ENCODE measurements around the gene RNF32. TPM values are rescaled to one million over a fixed set of nuclear protein-coding genes. Genes with fewer than 3 reads are reported as not detected.

RNF32 gene
- total RNA-seq, 1 experiment from 2014 or later = 1.6 TPM

GRCh38 chr7:156676263-156676662 lies 35.7 kb downstream of the RNF32 start:
- TF ChIP-seq CTCF (IDR thresholded peaks at IDR 0.05; ENCODE audit: unreplicated experiment) = no peak
- DNase-seq = no peak
- intact Hi-C loops (cut with micrococcal nuclease; ENCODE audit: unreplicated experiment) = no loop called here
- H3K9me3 Mint-ChIP-seq (ENCODE audit: low read depth, unreplicated experiment) = no peaks in the 10 kb centered on the region
- no TSS peak for BruUV-seq (replicated peaks)
- no peak overlapping the region for H3K27ac Mint-ChIP-seq (ENCODE audit: unreplicated experiment)
- no peaks in the 10 kb centered on the region for H3K4me1 Mint-ChIP-seq (ENCODE audit: low read depth, unreplicated experiment)
- no peaks in the 10 kb centered on the region for H3K36me3 Mint-ChIP-seq (ENCODE audit: insufficient read depth, unreplicated experiment)
- CTCF ChIA-PET = no interaction called here
- H3K4me3 Mint-ChIP-seq (ENCODE audit: low read depth, unreplicated experiment) = no peak overlapping the region
- H3K27me3 Mint-ChIP-seq (ENCODE audit: unreplicated experiment) = no peaks in the 10 kb centered on the region

- Mint-ChIP-seq H3K27ac (ENCODE audit: unreplicated experiment) (no peak overlapping the region), H3K4me1 (ENCODE audit: low read depth, unreplicated experiment) (no peaks in the 10 kb centered on the region), H3K36me3 (ENCODE audit: insufficient read depth, unreplicated experiment) (peaks cover 4% of the 10 kb centered on the region), H3K9me3 (ENCODE audit: low read depth, unreplicated experiment) (no peaks in the 10 kb centered on the region), H3K27me3 (ENCODE audit: unreplicated experiment) (no peaks in the 10 kb centered on the region), H3K4me3 (ENCODE audit: low read depth, unreplicated experiment) (no peak overlapping the region)
- CTCF ChIA-PET = no interaction called here
- intact Hi-C loops (cut with micrococcal nuclease; ENCODE audit: unreplicated experiment) = no loop called here
- TF ChIP-seq CTCF (IDR thresholded peaks at IDR 0.05; ENCODE audit: unreplicated experiment) = no peak
- no peak for DNase-seq
- no TSS peak for BruUV-seq (replicated peaks)
Measured at GRCh38 chr7:156677374-156678054, 36.9 kb downstream of the RNF32 start.

- CTCF ChIA-PET = no interaction called here
- Mint-ChIP-seq H3K9me3 (ENCODE audit: low read depth, unreplicated experiment) (no peaks in the 10 kb centered on the region), H3K27me3 (ENCODE audit: unreplicated experiment) (no peaks in the 10 kb centered on the region), H3K27ac (ENCODE audit: unreplicated experiment) (no peak overlapping the region), H3K4me3 (ENCODE audit: low read depth, unreplicated experiment) (no peak overlapping the region), H3K4me1 (ENCODE audit: low read depth, unreplicated experiment) (no peaks in the 10 kb centered on the region), H3K36me3 (ENCODE audit: insufficient read depth, unreplicated experiment) (peaks cover 4% of the 10 kb centered on the region)
- no peak for TF ChIP-seq CTCF (IDR thresholded peaks at IDR 0.05; ENCODE audit: unreplicated experiment)
- DNase-seq = no peak
- intact Hi-C loops (cut with micrococcal nuclease; ENCODE audit: unreplicated experiment) = no loop called here
- no TSS peak for BruUV-seq (replicated peaks)
Measured at GRCh38 chr7:156680281-156680680, 39.7 kb downstream of the RNF32 start.

- peaks cover 4% of the 10 kb centered on the region for H3K36me3 Mint-ChIP-seq (ENCODE audit: insufficient read depth, unreplicated experiment)
- no peaks in the 10 kb centered on the region for H3K27me3 Mint-ChIP-seq (ENCODE audit: unreplicated experiment)
- intact Hi-C loops (cut with micrococcal nuclease; ENCODE audit: unreplicated experiment) = no loop called here
- no peak overlapping the region for H3K27ac Mint-ChIP-seq (ENCODE audit: unreplicated experiment)
- CTCF ChIA-PET = no interaction called here
- H3K9me3 Mint-ChIP-seq (ENCODE audit: low read depth, unreplicated experiment) = no peaks in the 10 kb centered on the region
- no peak for DNase-seq
- BruUV-seq (replicated peaks) = no TSS peak
- no peak overlapping the region for H3K4me3 Mint-ChIP-seq (ENCODE audit: low read depth, unreplicated experiment)
- TF ChIP-seq CTCF (IDR thresholded peaks at IDR 0.05; ENCODE audit: unreplicated experiment) = no peak
- H3K4me1 Mint-ChIP-seq (ENCODE audit: low read depth, unreplicated experiment) = no peaks in the 10 kb centered on the region
Measured at GRCh38 chr7:156682928-156683327, 42.4 kb downstream of the RNF32 start.

Data from Calu3 (cell line).